Measurements from ENCODE around the gene LDLRAP1.

GRCh38 chr1:25524568-25525360 is 18.6 kb upstream of the LDLRAP1 start:
- TF ChIP-seq EZH2 (IDR thresholded peaks at IDR 0.05; ENCODE audit: insufficient read depth, poor library complexity, severe bottlenecking): no peak
- no peak for TF ChIP-seq EZH2phosphoT487 (IDR thresholded peaks at IDR 0.05; ENCODE audit: insufficient read depth, low read depth)

All from GM23248 (cell line).